Skin of body (tissue), 2 donors: Measurements from ENCODE around the gene TLL1. TPM values are rescaled to one million over a fixed set of nuclear protein-coding genes. Genes with fewer than 3 reads are reported as not detected.

Experiments used
- DNase-seq: peaks from one replicate; lab custom pipeline; 2025; lab: John Stamatoyannopoulos, UW
- total RNA-seq: library from RNA; depleted of rRNA; stranded (reverse); fragments of >200 nt; gene quantifications from one replicate; pipeline ENCODE4 v1.2.3, GENCODE V29; 2014

Gene TLL1
- total RNA-seq, 1 donor from 2014 or later = 5.8 TPM

GRCh38 chr4:165971446-165971845 is 98.4 kb downstream of the TLL1 start:
- DNase-seq = no peak

- no peak for DNase-seq
These were observed 98.9 kb downstream of the TLL1 start for GRCh38 chr4:165971933-165972332.

DNA sequence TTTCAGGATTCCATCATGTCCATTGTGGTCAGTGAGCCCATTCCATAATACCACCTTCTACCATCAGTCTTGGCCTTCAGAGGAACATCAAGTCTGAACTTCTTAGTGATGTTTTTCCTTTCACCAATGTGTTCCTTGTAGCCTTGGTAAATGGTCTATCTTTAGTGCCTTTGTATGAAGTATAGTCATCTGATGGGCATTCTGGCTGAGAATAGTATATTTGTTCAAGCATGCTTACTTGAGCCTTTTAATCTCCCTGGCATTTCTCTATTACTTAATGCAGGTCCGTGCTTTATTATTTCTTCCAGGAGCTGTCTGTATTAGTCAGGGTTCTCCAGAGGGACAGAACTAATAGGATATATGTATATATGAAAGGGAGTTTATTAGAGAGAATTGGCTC is 99.7 kb downstream of the TLL1 start:
- DNase-seq = no peak

GRCh38 chr4:165982934-165983333 is 109.9 kb downstream of the TLL1 start:
- no peak for DNase-seq

- no peak for DNase-seq
These were observed 114.1 kb downstream of the TLL1 start for GRCh38 chr4:165986956-165987698.

GRCh38 chr4:165991325-165992180 is 118.5 kb downstream of the TLL1 start:
- no peak for DNase-seq

GRCh38 chr4:165992283-165992682 is 119.2 kb downstream of the TLL1 start:
- DNase-seq = no peak

DNA sequence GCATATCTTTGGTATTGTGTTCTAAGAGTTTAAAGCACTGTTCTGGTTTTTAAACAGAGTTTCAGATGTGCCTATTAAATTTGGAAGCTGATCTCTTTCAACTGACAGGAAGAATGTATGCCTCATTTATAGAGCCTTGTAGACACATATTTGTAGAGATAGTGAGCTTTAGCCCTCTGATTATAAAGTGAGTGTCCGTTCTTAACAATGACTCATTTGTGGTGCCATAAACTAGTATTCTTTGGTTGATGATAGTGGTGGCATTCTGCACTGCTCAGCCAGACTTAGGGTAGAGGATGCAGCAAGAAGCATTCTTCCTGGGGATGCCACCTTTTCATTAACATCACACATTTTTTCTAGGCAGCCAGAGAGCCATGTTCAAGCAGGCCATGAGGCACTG is 121.7 kb downstream of the TLL1 start:
- no peak for DNase-seq

GRCh38 chr4:166003811-166004210 is 130.8 kb downstream of the TLL1 start:
- no peak for DNase-seq

GRCh38 chr4:166006217-166006616 is 133.2 kb downstream of the TLL1 start:
- no peak for DNase-seq

DNA sequence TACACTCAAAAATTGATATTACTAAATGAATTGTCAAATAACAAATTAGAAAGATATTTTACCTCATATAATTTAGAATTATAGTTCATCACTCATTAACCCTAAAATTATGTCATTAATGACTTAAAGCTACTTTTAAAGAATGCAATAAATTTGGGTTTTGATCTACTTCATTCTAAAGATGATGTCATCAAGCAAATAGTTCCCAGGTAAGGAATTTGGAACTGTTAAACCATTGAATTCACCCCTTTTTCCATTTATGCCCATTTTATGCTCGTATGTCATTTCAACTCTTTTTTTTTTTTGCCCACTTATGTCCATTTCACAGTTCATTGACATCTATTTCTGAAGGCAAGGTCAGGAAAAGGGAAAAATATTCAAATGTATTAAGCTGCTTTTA is 135.5 kb downstream of the TLL1 start:
- no peak for DNase-seq

GRCh38 chr4:166012129-166013030 is 139.3 kb downstream of the TLL1 start:
- DNase-seq = no peak

GRCh38 chr4:166014411-166014810 is 141.4 kb downstream of the TLL1 start:
- DNase-seq = no peak

DNA sequence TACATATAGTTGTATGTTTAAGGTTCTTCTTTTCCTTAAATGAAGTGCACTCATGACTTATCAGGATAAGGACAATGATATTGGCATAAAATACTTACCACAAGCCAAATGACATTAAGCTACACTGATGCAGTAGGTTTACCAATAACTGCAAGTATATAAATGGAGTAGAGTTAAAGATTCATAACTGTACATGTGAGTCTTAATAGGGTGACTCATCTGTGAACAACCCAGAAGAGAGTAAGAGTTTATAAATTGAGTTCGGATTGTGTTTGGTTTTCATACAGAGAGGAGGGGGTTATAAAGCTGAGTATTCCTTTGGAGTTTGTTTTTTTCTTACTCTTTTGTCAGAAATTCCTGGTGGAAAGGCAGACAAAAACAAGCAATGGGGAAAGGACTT is 144.8 kb downstream of the TLL1 start:
- no peak for DNase-seq

DNA sequence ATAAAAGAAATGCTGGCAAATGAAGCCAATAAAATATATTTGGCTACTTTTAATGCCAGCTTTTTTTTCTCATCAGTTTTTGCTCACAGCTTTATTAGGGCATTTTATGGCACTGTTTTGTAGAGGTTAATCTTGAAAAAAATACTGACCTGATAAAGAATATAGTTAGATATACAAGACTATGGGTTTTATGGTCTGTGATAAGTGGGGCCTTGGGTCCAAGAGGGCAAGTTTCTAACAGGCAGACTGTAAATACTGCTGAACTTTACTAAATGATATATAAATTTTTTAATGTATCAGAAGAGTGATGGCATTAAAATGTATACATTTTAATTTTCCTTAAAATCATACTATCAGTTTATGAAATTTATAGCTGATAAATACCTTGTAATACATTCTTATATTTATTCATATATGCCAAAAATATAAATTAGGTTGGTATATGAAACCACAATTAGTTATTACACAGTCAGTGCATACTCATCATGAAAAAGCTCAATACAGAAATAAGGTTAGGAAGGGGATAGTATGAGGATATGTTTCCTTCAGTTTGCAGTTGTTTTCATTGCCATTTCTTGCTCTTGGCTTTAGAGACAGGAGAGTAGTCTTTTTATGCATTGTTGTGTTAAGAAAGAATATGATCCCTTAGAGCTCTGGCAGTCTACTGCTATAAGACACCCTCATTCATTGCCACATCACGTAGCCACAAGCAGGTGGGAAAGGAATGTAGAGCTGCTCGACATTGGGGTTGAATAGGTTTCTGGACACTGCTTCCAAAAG is 146.6 kb downstream of the TLL1 start:
- no peak for DNase-seq

GRCh38 chr4:166021617-166022016 is 148.6 kb downstream of the TLL1 start:
- DNase-seq = no peak

GRCh38 chr4:166034965-166035364 is 161.9 kb downstream of the TLL1 start:
- no peak for DNase-seq

GRCh38 chr4:166039822-166040221 is 166.8 kb downstream of the TLL1 start:
- DNase-seq = no peak

GRCh38 chr4:166042510-166043055 is 169.5 kb downstream of the TLL1 start:
- no peak for DNase-seq

GRCh38 chr4:166043801-166044200 is 170.8 kb downstream of the TLL1 start:
- no peak for DNase-seq

DNA sequence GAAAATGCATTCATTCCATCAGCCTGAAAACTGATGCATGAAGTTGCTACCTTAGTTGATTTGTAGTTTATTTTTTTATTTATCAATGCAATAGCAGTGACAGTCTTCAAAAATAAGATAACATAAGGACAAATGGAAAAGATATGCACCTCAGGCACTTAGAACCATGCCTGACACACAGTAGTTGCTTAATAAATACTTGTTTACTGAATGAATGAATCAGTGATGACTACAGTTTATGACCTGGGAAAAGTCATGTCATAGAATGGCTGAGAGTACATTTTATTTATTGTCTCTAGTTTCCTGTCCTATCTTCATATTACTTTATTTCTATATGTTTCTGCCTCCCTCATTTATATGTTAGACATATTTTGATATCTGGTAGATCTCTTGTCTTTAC is 171.8 kb downstream of the TLL1 start:
- no peak for DNase-seq
